ENCODE measurements around the gene TRIM62.
"Not testable (repeated sequence)": the region's sequence is repeated elsewhere in the genome, so short reads cannot be mapped to it uniquely, and the experiment has no call there.

TRIM62 gene

DNA sequence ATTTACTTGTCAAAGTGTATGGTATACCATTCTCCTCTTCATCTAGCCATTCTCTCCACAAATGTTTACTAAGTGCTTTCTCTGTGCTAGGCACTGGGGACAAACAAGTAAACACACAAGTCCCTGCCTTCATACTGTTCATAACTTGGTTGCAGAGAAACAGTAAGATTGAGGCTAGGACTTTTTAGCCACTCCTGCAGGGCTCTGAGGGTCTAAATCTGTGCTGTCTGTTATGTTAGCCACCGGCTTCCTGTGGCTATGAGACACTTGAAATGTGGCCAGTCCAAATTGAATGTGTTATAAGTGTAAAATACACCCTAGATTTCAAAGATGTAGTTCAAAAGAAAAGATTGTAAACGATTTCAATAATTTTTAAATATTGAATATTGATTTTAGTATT lies 50.7 kb downstream of the TRIM62 start:
- DNase-seq = no peak

DNA sequence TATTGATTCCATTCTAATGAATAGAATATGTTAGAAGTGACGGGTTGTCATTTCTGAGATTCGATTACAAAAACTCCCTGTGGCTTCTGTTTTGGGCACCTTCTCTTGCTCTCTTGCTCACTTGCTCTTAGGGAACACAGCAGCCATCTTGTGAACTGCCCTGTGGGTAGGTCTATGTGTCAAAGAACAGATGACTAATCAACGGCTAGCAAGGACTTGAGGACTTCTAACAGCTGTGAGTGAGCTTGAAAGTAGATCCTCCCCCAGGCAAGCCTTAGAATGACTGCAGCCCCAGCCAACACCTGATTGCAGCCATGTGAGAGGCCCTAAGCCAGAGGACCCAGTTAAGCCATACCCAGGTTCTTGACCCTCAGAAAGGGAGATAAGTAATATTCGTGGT lies 51.5 kb downstream of the TRIM62 start:
- no peak for DNase-seq

DNA sequence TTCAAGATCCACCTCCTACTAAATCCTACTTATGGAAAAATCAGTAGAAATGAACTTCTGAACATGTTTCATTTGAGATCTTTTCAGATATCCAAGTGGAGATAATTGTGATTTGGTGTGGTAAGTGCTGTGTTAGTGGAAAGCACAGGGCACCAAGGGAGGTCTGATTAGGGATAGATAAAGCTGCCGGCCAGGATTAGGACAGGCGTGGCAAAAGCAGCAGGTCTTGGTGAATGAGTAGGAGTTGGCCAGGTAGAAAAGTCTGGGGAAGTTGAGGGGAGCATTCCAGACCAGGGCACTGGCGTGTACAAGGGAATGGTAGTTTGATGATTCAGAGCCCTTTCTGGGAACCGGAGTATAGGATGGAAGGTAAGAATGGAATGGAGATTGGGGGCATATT lies 53.1 kb downstream of the TRIM62 start:
- DNase-seq = no peak

DNA sequence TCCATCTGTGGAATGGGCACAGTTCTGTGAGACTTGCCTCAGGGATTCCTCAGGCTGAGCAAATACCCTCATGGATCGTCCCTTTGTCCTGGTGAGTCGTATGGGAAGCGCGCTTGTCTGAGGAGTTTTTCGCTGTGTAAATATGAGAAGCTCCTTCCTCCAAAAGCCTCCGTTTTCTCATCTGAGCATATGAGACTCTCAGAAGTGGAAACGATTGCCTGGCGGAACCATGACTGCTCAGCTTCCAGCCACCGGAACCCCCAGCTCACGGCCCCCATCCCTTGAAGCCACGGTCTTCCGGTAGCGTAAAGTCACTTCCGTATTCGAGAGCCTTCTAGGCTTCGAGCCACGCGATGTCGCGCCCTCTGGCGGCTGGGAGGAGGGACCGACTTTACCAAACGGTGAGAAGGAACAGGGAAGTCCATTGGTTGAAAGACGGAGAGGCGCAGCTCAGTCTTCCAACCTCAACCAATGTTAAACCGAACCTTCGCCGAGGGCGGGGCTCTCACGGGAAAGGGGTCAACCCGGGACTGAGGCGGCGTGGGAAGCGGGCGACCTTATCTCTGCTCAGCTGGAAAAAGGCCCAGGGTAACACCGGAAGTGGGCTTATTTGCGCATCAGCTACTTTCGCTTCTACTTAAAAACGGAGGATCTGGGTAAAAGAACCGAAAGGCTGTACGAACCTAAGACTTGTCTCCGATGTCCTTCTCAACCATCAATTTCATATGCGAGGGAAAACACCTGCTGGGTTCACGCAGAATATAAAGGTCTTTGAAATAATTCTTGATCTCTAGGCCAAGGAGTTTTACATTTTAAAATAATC lies 54.6 kb downstream of the TRIM62 start:
- DNase-seq = peak; percentile 99

DNA sequence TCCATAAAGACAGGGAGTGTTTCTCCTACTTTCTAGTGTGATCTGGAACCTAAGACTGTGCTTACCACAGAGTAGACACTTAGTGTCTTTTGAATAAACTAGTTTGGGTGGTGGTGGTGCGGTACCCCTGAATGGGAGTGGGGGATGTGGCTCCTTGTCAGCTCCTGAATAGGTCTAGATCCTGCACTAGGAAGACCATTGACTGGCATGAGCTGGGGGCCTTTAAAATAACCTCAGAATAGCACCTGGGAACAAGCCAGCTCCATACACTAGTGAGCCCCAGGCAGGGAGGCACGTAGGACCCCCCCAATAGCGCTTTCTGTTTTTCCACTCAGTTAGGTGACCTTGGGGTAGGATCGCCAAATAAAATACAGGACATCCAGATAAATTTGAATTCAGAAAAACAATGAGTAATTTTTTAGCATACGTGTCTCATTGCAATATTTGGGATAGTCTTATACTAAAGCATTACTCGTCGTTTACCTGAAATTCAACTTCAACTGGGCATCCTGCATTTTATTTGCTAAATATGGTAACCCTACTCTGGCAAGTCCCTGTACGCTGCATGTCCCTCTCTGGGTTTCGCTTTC lies 55.3 kb downstream of the TRIM62 start:
- no peak for DNase-seq

DNA sequence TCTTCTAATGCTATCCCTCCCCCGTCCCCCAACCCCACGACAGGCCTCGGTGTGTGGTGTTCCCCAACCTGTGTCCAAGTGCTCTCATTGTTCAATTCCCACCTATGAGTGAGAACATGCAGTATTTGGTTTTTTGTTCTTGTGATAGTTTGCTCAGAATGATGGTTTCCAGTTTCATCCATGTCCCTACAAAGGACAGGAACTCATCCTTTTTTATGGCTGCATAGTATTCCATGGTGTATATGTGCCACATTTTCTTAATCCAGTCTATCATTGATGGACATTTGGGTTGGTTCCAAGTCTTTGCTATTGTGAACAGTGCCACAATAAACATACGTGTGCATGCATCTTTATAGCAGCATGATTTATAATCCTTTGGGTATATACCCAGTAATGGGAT lies 57.2 kb downstream of the TRIM62 start:
- not testable (repeated sequence) for DNase-seq

DNA sequence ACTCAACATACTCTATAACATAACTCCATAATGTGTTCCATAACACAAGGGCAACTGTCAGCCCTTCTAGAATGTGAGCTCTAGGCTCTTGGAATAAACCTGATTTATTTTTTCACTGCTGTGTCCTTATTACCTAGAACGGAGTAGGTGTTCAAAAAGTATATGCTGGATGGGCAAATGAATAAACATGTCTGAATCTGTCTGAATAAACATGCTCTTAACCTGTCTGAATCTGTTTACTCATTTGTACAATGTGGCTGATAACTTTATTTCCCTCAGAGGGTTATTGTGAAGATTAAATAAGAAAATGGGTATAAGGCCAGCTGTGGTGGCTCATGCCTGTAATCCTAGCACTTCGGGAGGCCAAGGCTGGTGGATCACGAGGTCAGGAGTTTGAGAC lies 58.6 kb downstream of the TRIM62 start:
- DNase-seq = no peak

DNA sequence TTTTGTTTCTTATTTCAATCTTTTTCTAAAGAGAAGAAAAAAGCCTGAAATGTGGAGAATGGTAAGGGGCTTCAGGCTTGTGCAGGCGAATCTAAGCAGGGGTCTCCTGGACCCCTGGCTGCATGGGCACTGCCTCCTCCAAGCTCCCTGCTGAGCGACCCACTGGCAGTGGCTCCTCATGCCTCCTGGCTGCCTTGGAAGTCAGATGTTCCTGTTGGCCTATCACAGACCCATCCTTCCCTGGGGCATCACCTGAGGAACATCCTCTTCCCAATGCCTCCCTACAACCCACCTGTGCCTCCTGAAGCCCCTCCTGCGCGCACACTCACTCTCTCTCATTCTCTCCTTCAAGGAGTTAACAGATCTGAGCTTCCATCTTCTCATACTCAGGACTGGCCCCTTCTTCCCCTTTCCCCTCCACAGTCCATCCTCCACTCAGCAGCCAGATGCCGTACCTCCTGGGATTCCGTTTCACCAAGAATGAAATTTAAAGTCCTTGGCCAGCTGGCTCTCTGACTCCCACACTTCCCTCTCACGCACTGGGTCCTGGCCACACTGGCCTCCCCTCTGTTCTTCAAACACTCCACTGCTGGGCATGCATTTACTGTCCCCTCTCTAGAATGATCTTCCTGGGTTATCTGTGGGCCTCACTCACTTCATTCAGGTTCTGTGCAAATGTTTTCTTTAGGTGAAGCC lies 59.2 kb downstream of the TRIM62 start:
- DNase-seq = no peak

DNA sequence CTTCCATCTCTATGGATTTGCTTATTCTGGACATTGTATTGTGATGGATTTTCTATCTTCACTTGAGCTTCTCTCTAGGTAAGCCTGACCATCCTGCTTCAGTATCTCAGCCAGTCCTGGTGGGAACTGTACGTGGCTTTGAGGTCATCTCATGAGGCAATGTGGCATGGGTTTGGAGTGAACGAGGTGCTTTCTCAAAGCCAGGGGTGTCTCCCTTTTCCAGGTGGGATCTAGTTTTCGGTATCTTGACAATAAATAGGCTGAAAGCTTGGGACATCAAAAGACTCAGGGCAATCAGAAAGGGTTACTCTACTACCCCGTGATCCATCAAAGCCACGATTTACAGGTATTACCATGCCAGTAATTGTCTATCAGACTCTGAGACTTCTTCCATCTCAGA lies 60.1 kb downstream of the TRIM62 start:
- no peak for DNase-seq

DNA sequence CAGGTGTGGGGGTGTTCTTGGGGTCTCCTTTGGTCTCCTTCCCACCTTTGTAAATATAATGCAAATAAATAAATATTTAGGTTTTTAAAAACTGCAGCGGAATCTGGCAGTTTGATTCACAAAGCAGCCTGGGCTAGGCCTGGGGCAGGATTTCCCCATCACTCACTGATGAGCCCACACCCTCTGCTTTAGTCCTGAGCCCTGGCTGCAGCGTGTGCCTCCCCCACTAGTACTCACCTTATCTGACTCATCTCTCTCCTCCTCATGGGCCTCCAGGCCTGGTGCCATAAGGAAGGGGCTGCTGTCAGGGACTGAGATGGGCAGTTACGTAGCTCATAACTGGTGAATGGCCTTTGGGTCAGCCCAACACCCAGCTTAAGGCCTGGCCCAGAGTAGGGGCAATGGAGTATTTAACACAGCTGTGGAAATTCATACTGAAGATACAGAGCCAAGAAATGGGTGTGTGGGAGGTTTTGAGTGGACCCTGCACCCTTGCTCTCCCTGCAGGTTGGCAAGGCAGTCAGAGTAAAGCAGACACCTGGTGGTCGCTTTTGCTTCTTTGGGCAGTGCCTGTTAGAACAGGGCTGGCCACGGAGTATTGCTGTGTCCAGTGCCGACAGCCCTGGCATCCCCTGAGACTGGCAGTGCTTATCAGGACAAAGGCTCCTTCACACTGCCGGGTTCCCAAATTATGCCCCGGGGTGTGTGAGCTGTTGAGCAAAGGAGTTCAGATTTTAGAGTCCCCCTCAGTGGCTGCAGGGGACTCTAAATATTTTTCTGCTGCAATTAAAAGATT lies 61.2 kb downstream of the TRIM62 start:
- no peak for DNase-seq

DNA sequence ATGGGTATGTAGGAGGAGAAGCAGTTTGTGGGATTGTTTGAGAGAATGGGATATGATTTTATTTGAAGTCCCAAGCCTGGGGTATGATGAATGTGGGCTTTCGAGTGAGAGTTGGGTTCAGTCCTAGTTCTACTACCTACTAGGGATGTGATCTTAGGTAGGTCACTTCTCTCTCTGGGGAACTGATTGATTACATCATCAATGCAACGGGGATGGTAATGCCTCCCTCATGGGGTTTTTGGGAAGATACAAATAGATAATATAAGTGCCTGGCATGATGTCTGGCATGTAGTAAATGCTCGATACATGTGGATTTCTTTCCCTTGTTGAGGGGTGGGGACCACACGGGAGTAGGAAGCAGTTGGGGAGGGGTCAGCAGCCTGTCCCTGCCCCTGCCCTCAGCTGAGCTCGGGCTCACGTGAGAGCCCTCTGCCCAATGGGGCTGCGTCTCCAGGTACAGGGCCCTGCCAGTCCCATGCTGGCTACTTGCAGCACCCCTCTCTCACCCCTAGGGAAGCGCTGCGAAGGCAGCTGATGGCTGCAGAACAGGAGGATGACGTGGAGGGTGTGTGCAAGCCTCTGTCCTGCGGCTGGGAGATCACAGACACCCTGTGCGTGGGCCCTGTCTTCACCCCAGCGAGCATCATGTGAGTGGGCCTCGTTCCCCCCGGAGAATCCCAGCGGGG lies 62.2 kb downstream of the TRIM62 start:
- DNase-seq = no peak

DNA sequence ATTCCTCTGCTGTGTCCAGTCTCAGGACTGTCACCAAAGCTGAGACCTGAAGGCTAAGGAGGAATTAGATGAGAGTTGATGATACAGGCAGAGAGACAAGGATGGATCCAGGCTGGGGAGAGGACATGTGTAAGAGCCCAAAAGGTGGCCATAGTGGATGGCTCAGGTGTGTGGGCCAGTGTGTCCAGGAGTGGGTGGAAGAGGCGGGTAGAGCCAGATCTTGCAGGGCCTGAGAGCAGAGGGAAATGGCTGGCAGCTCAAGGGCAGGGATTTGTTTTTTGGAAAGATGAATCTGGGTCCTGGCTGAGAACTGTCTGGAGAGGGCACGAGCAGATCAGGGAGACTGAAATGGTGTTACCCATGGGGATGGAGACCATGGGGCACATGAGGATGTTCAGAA lies 62.8 kb downstream of the TRIM62 start:
- DNase-seq = no peak

DNA sequence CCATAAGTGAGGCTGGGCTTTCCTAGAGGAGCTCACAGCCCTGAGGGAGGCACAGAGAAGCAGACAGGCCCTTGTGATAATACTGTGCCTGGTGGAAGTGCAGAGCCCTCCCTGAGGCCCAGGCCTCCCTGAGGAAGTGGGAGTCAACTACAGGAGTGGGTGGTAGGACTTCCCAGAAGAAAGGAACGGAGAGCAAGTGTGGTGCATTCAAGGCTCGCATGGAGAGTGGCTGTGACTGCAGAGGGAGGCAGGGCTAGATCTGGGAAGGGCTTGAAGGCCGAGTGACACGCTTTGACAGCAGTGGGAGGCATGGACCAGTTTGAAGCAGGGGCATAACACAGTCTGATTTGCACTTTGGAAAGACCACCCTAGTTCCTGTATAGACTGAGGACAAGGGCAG lies 63.6 kb downstream of the TRIM62 start:
- no peak for DNase-seq

DNA sequence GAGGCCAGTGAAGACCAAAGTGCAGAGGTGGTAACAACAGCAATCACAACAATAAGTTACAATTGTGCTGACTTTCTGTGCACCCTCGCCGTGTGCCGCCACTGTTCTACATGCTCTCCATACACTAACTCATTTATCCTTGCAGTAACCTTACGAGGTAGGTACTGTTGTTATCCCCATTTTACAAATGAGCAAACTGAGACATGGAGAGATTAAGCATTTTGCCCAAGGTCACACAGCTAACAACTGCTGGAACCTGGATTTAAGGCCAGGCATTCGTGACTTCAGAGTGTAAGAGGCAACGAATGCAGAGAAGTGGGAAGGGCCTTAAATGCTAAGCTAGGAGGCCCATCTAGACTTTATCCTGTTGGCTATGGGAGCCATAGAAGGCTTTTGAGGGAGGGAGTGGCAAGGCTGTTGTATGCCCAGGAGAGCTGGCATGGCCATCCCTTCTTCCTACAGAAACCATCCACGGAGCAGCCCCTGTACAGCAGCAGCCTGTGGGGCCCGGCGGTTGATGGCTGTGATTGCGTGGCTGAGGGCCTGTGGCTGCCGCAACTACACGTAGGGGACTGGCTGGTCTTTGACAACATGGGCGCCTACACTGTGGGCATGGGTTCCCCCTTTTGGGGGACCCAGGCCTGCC lies 64.3 kb downstream of the TRIM62 start:
- no peak for DNase-seq

DNA sequence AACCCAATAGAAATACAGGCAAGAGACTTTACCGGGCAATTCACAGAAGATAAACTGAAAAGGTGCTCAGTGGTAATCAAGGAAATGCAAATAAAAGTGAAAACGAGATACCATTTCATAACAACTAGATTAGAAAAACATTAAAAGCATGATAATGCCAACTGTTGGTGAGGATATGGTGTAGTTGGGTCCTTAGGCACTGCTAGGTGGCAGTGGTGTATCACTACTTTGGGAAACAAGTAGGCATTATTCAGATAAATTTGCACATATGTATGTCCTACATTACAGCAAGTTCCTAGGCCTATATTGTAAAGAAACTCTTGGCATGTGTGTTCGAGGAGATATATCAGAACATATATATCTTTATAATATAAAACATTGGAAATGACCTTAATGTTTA lies 69.9 kb downstream of the TRIM62 start:
- no peak for DNase-seq

DNA sequence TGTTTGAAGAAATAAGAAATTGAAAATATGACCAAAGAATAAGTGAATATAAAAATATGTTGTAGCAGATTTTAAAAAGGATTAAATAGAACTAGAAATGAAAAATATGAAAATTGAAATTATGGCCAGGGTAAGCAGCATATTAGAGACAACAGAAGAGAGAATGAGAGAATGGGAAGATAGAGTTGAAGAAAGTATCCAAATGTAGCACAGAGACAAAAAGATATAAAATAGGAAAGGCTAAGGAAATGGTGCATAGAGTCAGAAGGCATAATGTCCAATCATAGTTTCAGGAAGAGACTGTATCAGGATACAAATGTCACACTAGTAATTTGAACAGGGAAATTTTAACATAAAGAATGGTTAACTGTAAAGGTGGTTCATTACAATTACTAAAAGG lies 71.4 kb downstream of the TRIM62 start:
- no peak for DNase-seq

DNA sequence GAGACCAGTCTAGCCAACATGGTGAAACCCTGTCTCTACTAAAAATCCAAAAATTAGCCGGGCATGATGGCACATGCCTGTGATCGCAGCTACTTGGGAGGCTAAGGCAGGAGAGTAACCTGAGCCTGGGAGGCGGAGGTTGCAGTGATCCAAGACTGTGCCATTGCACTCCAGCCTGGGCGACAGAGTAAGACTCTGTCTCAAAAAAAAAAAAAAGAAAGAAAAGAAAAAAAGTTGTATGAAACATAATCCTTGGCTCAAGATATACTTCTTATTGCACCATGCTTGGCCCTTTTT lies 81.8 kb downstream of the TRIM62 start:
- not testable (repeated sequence) for DNase-seq

DNA sequence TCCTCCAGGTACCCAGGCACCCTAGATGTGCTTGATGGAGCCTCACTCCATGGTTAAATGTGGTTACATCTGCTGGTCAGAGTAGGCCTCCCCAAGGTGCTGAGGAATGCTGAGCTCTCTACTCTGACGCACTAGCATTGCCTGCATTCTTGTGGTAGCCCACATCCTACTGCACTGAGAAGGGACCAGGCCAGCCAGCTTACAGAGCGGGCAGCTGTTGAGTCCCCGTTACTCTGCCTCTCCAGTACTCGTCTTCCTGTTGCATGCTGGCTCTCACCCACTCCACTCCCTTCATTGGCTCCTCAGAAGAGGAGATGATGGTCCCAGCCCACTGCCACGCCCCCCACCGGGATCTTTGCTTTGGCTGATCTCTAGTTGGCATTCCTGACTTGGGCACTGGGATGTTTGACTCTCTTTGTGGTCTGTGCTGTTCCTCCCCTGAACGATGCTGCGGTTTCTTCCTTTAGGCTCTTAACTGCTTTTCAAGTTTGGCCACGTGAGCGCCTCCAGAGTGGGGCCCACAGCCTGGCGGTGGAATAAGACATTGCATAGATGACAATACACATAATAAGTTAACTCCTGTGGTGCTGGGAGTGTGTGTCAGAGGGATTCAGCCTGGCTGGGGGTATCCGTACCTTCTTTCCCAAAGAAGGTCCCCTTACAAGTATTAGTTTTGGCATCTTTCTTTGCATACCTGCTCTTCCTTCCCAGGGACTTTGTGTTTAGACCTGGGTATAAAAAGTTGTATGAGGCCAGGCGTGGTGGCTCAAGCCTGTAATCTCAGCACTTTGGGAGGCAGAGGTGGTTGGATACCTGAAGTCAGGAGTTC lies 82.3 kb downstream of the TRIM62 start:
- DNase-seq = peak; percentile 56

DNA sequence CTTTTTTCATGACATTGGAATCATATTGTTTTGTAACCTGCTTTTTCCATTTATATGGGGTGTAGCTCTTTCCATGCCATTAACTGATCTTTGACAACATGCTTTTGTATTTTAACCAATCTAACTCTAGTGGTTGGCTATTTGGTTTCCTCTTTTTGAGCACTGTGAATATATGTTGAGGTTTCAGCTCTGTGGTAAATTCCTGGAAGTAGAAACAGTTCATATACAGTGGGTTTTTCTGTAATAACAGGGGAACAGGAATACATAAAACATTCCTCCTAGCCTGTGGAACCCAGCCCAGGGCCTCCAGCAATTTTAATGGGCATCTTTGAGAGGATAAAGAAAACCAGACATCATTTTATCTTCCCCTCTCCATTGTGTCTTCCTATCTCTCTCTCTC lies 83.5 kb downstream of the TRIM62 start:
- no peak for DNase-seq

DNA sequence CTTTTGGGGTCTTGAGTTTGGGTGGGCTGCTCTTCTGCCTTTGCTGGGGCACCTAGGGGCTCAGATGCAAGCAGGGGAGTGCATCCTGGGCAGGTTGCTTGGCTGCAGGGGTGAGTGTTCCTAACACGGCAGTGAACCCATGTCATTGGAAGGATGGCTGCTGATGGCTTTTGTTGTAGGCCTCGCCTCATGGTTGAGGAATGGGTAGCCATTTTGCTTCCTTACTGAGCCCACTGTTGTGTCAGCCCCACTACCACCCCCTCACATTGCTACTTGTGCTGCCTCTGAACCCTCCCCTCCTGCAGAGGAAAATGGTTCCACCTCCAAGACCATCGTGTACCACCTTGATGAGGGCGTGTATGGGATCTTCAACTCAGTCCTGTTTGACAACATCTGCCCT lies 84.1 kb downstream of the TRIM62 start:
- no peak for DNase-seq

DNA sequence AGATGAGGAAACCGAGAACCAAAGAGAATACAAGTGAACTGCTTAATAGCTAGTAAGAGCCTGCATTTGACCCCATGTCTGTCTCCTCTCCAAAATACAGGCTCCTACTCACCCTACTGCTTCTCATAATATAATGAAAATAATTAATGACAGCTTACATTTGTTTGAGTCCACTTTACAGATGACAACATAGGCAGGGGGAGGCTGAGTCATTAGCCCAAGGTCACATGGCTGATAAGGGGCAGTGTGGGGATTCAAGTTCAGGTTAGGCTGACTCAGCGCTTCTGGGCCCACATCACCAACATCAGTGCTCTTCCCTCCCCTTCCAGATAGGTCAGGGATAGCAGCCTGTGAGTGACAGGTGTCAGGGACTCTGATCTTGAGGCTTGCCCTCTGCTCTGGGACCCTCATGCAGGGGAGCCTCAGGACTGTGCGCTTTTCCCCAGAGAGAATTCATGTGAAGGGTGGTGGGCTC lies 84.7 kb downstream of the TRIM62 start:
- DNase-seq = no peak

All from NCI-H2107 (cell line).